GM21825 (cell line): ENCODE results near the gene MSLN.

Experiments
- ATAC-seq: cut with Tn5 transposase; IDR thresholded peaks from one replicate; pipeline ENCODE4 v1.9.1; 2021; ENCODE audit warnings: mild to moderate bottlenecking, moderate library complexity; ENCODE audit not compliant: unreplicated experiment

Gene MSLN

DNA sequence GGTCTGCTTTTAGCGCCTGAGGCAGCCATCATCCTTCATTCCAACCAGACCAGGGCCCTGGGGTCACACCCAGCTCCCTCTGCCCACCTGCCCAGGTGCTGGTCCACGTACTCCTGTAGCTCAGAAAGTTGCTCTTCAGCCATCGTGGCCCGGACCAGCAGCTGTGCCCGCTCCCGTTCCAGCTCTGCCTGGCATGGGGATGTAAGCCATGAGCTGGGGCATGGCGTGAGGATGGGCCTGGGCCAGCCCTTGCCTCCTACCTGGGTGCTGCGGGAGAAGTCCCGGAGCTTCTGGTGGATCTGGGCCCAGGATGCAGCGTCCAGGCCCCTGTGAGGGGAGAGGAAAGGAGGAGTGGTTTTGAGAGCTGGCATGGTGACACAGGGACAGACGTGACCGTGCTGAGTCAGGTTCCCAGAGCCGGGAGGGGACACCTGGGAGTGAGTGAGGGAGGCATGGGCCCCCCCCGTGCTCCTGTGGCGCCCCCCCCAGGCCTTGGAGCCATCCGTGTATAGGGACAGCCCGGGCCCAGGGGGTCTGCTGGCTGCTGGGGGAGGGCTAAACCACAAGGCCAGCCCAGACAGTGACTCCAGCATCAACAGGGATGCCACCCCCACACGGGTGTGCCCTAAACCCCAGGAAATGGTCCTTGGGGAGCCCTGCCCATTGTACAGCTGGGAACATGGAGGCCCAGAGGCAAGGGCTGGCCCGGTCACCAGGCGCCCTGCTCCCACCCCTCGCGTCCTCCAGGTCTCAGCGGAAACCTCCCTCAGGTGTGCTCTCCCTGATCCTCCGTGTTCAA is 37.5 kb upstream of the MSLN start:
- no peak for ATAC-seq

DNA sequence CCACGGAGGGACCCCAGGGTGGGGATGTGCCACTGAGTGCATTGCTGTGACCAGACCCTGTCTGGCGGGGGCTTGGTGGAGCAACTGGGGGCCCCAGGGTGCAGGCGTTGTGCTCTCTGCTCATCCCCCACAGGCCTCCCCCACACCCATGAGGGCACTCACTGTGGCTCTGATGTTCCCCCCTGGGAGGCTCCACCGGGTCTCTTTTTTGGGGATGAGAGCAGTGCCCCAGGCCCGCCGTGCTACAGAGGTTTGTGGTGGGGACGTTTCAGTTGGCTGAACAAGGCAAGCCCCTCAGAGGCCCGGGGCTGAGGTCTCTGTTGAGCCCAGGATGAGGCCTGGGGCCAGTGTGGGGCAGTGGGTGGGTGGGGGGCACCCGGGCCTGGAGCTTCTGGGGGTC is 36.8 kb upstream of the MSLN start:
- ATAC-seq, result no peak

GRCh38 chr16:724188-725040 is 36.1 kb upstream of the MSLN start:
- no peak for ATAC-seq

DNA sequence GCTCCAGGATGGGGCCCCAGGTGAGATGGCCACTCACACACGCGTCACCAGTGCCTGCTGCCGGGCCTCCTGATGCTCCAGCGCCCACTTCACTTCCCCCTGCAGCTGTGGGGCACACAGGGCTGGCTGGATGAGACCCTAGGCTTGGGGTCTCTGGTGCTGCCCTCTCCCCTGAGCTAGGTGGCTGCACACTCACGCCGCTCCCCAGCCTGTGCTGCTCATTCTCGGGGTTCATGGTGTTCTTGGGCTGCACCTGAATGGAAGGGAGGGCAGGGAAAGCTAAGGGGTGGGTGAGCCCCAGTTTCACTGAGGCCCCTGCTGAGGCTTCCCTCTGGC is 35.5 kb upstream of the MSLN start:
- no peak for ATAC-seq

- no peak for ATAC-seq
Observed at GRCh38 chr16:725463-726187, 34.9 kb upstream of the MSLN start.

GRCh38 chr16:726188-726437 is 34.4 kb upstream of the MSLN start:
- ATAC-seq, result no peak

- no peak for ATAC-seq
Observed at GRCh38 chr16:726438-727290, 33.9 kb upstream of the MSLN start, which contains the start of the genes CCDC78 and HAGHL. CCDC78 (minus strand) TSS chr16:726443; CDS start chr16:726367, 76 bp downstream. HAGHL (plus strand) TSS chr16:727106; CDS start chr16:727510, 404 bp downstream.

DNA sequence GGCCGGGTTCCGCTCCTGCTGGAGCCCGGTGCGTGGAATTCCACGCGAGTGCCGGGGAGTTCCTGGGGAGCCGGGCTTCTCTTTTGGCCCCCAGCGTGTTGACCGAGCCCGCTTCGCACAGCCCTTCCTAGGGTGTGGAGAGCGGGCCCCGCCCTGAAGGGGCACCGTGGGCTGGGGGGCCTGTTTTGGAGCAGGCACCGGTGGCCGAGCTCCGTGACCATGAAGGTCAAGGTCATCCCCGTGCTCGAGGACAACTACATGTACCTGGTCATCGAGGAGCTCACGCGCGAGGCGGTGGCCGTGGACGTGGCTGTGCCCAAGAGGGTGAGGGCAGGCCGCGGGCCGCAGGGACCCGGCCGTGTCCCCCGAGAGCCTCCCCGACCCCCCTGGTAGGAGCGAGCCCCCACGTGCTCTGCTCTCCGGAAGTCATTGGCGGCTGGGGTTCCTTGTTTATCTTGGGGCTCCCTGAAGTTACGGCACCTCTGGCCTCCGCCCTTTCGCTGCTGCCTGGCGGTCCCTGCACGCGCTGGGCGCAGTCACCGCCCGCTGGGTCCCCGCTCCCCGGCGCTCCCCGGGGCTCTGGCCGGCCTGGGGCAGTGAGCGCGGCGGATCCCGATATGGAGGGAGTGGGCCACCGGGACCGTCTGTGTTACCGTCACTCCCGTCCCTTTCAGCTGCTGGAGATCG is 33.1 kb upstream of the MSLN start:
- ATAC-seq, result no peak

DNA sequence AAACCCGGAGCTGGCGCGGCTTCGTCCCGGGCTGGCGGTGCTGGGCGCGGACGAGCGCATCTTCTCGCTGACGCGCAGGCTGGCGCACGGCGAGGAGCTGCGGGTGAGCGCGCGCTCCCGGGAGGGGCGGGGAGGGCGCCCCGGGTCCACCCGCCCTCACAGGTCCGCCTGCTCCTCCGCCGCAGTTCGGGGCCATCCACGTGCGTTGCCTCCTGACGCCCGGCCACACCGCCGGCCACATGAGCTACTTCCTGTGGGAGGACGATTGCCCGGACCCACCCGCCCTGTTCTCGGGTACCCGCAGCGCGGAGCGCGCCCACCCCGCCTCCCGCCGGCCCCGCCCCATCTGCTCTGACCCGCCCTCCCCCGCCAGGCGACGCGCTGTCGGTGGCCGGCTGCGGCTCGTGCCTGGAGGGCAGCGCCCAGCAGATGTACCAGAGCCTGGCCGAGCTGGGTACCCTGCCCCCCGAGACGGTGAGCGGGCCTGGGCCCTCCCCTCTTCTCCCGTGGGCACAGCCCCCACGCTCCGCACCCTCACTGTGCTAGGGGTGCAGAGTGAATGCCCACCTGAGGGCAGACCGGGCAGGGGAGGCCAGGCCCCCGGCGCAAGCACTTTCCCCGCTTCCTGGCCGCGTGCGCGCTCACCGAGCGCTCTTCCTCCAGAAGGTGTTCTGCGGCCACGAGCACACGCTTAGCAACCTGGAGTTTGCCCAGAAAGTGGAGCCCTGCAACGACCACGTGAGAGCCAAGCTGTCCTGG is 32.2 kb upstream of the MSLN start:
- no peak for ATAC-seq

DNA sequence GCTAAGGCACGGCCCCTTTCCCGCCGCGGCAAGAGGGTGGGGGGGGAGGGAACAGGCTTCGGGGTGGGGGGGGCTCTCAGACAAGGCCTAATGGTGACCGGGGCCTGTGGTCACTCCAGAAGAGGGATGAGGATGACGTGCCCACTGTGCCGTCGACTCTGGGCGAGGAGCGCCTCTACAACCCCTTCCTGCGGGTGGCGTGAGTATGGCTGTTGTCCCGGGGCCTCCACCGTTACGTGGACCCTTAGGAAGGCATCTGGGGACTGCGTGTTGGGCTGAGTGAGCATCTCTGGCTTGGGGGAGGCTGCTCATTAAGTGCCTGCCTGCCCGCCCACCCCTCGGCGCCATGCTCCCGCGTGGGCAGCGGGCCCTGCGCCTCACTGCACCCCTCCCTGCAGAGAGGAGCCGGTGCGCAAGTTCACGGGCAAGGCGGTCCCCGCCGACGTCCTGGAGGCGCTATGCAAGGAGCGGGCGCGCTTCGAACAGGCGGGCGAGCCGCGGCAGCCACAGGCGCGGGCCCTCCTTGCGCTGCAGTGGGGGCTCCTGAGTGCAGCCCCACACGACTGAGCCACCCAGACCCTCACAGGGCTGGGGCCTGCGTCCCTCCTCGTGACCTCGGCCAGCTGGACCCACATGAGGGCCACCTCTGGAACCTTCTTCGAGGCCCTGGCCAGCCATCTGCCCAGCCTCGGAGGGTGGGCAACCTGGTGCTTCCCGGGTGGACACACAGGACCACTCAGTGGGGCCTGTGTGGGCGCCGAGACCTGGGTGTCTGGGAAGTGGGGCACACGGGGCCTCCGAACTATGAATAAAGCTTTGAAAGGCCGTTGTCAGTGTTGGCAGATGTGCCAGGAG is 31.4 kb upstream of the MSLN start:
- no peak for ATAC-seq

DNA sequence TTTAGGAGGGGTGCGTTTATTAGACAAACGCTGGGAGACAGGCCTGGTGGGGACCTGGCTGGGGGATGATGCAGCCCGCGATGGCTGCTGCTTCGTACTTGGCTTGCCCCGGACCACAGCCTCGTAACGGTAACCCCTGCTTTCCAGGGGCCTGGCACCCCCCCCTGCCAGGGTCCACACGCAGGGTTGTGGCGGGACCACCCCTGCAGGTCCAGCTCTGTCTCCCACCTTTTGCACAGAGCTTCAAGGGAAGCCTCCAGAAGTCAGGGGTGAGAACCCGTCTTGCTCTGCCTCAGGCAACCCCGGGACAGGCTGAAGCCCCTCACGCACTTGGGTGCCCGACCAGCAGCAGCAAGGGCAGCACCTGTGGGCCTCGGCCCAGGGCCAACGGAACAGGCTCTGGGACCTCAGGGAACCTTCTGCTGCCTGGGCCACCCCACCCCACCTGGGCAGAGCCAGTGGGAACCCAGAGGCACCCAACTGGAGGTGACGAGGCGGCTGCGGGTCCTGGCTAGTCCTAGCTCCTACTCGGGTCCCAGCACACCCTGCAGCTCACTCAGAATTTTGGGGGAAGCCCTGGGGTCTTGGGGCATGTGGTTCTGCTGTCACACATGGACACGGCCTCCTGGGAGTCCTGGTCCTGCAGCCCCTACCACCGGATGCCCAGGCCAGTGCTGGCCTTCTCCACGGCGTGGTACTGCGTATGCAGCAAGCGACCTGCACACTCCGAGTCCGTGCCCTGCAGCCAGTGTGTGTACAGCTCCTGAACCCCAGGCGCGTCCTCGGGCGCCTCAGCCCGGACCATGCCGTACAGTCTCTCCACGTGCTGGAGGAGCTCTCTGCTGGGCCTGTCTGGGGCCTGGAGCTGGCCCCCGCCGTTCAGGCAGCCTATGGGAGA is 30.5 kb upstream of the MSLN start:
- ATAC-seq, result no peak

GRCh38 chr16:730666-731509 is 29.6 kb upstream of the MSLN start:
- ATAC-seq, result no peak

GRCh38 chr16:732332-732731 is 28.2 kb upstream of the MSLN start:
- ATAC-seq, result no peak

DNA sequence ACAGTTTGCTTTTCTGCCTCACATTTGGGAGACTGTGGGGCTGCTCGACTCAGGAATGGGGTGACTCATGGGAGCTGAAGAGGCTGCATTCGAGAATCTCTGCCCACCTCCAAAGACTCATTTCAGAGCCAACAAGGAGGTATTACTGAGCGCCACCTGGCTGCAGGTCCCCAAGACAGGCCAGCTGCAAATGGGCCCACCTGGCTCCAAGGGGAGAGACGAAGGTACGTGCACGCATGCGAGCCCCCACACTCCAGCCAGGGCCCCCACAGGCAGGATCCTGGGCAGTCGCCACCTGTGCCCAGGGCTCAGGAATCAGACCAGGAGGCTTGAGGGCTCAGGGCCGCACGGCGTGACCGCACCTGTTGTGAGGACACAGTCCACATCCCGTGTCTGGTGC is 27.6 kb upstream of the MSLN start:
- no peak for ATAC-seq

DNA sequence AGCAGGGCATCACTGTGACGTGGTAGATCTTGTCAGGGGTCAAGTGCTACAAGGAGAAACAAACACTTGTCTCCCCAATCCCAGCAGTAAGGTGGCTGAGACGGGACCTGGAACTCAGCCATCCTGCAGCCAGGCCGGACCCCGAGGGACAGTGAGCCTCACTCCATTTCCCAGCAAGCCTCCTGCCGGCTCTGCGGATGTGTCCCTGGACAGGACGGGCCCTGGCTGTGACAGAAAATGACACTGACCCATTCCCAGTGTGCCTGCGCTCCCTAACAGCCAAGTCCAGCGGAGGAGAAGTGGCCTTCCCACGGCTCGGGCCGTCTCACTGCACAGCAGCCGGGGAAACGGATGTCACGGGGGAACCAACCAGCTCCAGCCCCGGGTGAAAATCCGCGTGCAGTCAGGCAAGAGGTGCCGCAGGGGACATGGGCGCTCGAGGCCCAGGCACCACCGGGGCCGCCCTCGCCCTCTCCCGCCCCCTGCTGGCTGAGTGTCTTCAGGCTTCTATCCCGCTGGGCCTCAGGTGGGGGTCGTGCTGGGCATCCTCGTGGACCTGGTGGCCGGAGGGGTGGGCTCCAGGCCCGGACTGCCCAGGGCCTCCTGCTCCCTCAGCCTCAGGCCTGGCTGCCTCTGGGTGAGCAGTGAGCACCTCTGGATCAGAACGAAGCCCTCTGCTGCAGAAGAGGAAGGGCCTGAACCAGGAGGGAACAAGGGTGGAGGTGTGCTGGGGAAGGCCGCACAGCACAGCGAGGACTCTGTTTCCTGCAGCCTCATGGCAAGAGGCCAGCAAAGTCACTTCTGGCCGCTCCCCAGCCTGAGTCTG is 26.9 kb upstream of the MSLN start:
- no peak for ATAC-seq
